HEK293 (cell line): Measurements from ENCODE around the gene CSGALNACT2.

Source experiments
- CTCF ChIP-seq: fragments of 450-650 bp; formaldehyde crosslinking; IDR thresholded peaks from 2 replicates; pipeline ENCODE4 v1.5.1; 2016; ENCODE audit warnings: missing biosample characterization, missing genetic modification characterization
- SALL2 ChIP-seq: fragments of 450-650 bp; formaldehyde crosslinking; IDR thresholded peaks from 2 replicates; pipeline ENCODE4 v1.5.0; 2017; ENCODE audit warnings: missing biosample characterization, mild to moderate bottlenecking, missing genetic modification characterization, borderline replicate concordance
- SP7 ChIP-seq: fragments of 450-650 bp; formaldehyde crosslinking; IDR thresholded peaks from 2 replicates; pipeline ENCODE4 v1.5.1; 2016; ENCODE audit warnings: missing biosample characterization, missing genetic modification characterization
- ZNF335 ChIP-seq: fragments of 450-650 bp; formaldehyde crosslinking; conservative IDR thresholded peaks from 2 replicates; pipeline ENCODE4 v1.5.1; 2016; ENCODE audit warnings: missing biosample characterization, missing genetic modification characterization
- ZNF394 ChIP-seq: fragments of 450-650 bp; formaldehyde crosslinking; IDR thresholded peaks from 2 replicates; pipeline ENCODE4 v1.5.1; 2016; ENCODE audit warnings: missing biosample characterization, missing genetic modification characterization, mild to moderate bottlenecking, moderate library complexity, borderline replicate concordance
- ZNF623 ChIP-seq: fragments of 450-650 bp; formaldehyde crosslinking; IDR thresholded peaks from 2 replicates; pipeline ENCODE4 v1.5.1; 2016; ENCODE audit warnings: missing biosample characterization, missing genetic modification characterization
- ZNF76 ChIP-seq: fragments of 450-650 bp; formaldehyde crosslinking; IDR thresholded peaks from 2 replicates; pipeline ENCODE4; 2016; ENCODE audit warnings: low read depth, missing biosample characterization, missing genetic modification characterization, borderline replicate concordance
- ZNF785 ChIP-seq: fragments of 450-650 bp; formaldehyde crosslinking; IDR thresholded peaks from 2 replicates; pipeline ENCODE4 v1.5.1; 2016; ENCODE audit warnings: missing biosample characterization, missing genetic modification characterization
- TF ChIP-seq, protein P1 (sequence below): IDR thresholded peaks from 2 replicates; pipeline ENCODE4 v1.6.1; 2011; ENCODE audit warnings: mild to moderate bottlenecking, low read depth, low read length, borderline replicate concordance

- TF ChIP-seq ZNF76 (no peak), ZNF335 (no peak), CTCF (tag by site-specific recombination) (no peak), ZNF623 (tag by site-specific recombination) (no peak), SP7 (tag by site-specific recombination) (no peak), SALL2 (tag by site-specific recombination) (no peak), ZNF394 (tag by site-specific recombination) (no peak), ZNF785 (tag by site-specific recombination) (no peak)
- TF ChIP-seq, protein P1, sequence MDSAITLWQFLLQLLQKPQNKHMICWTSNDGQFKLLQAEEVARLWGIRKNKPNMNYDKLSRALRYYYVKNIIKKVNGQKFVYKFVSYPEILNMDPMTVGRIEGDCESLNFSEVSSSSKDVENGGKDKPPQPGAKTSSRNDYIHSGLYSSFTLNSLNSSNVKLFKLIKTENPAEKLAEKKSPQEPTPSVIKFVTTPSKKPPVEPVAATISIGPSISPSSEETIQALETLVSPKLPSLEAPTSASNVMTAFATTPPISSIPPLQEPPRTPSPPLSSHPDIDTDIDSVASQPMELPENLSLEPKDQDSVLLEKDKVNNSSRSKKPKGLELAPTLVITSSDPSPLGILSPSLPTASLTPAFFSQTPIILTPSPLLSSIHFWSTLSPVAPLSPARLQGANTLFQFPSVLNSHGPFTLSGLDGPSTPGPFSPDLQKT: no peak
Measured at GRCh38 chr10:43108951-43109350, 29.3 kb upstream of the CSGALNACT2 start.
